ENCODE data around the gene STARD8.

- TF ChIP-seq POLR2A (IDR thresholded peaks at IDR 0.05) (no peak), CTCF (IDR thresholded peaks at IDR 0.05) (no peak)
Measured at GRCh38 chrX:68698942-68699341, 51.5 kb downstream of the STARD8 start.

Measured in vagina (tissue), 2 donors.